ENCODE measurements around the gene THADA. TPM values are rescaled to one million over a fixed set of nuclear protein-coding genes. Genes with fewer than 3 reads are reported as not detected.

Gene THADA
- total RNA-seq, 1 experiment from 2014 or later: 20.1 TPM

DNA sequence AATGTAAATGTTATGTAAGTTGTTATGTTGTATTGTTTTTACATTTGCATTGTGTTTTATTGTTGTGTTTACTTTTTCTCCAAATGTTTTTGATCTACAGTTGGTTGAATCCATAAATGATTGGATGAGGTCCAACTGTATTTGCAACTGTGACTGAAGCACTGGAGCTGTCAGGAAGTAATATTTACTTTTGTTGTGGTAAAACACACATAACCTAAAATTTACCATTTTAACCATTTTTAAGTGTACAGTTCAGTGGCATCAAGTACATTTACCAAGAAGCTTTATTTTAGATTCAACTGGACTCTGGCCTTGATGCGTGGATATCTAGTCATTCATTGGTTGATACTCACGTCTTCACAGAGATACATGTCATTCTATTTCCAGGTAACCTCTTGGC is 181.8 kb downstream of the THADA start:
- Mint-ChIP-seq H3K4me3 (no peak overlapping the region), H3K36me3 (ENCODE audit: insufficient read depth in 1 of 3, low read depth in 3 of 3) (no peaks in the 10 kb centered on the region)
- WGBS (ENCODE audit: extremely low coverage, insufficient read length, low lambda C conversion rate): no CpG with 5 or more reads among the region's 2 CpGs

More for the DNA sequence above, 181.8 kb downstream of the THADA start:
- Histone ChIP-seq H3K9me3 (ENCODE audit: control insufficient read depth, low read depth, low read length) (no peaks in the 10 kb centered on the region), H4K5ac (ENCODE audit: insufficient read length, low read depth, low read length) (no peak overlapping the region), H3K14ac (ENCODE audit: insufficient read depth, low read length) (no peak overlapping the region), H3K79me2 (ENCODE audit: insufficient read depth, low read length) (no peaks in the 10 kb centered on the region), H3K27ac (ENCODE audit: insufficient read length, low read depth, low read length) (no peak overlapping the region), H3K23ac (ENCODE audit: insufficient read length, low read depth, low read length) (no peak overlapping the region), H3K79me1 (ENCODE audit: insufficient read depth, low read depth, low read length, poor library complexity, severe bottlenecking) (no peaks in the 10 kb centered on the region), H4K20me1 (ENCODE audit: control insufficient read depth, insufficient read depth, insufficient read length) (no peaks in the 10 kb centered on the region), H2BK5ac (ENCODE audit: insufficient read length, low read length) (no peak overlapping the region), H3K27me3 (ENCODE audit: insufficient read depth, low read length) (no peaks in the 10 kb centered on the region), H2BK12ac (ENCODE audit: insufficient read length, low read depth, low read length) (no peak overlapping the region), H3T11ph (ENCODE audit: low read length) (no peak overlapping the region), H2BK120ac (ENCODE audit: low read depth, low read length, poor library complexity, severe bottlenecking) (no peak overlapping the region), H3K4ac (ENCODE audit: low read depth, low read length) (no peak overlapping the region), H3K9ac (ENCODE audit: extremely low read depth, insufficient read length, low read length) (no peak overlapping the region), H3K23me2 (ENCODE audit: insufficient read length, low read depth, low read length, poor library complexity, severe bottlenecking) (no peaks in the 10 kb centered on the region), H3K4me2 (ENCODE audit: insufficient read depth, insufficient read length, low read length) (no peak overlapping the region), H3K18ac (ENCODE audit: insufficient read length, low read depth, low read length) (no peak overlapping the region), H3K56ac (ENCODE audit: insufficient read length, low read depth, low read length) (no peak overlapping the region), H2BK15ac (ENCODE audit: low read depth, low read length) (no peak overlapping the region), H4K91ac (ENCODE audit: insufficient read length, low read depth, low read length) (no peak overlapping the region), H2BK20ac (ENCODE audit: low read depth, low read length, poor library complexity, severe bottlenecking) (no peak overlapping the region), H4K8ac (replicated peaks; ENCODE audit: insufficient read length, low read depth, low read length) (no peak overlapping the region), H2AFZ (ENCODE audit: low read length) (no peak overlapping the region), H2AK5ac (ENCODE audit: insufficient read length, low read length) (no peak overlapping the region), H3K4me1 (ENCODE audit: insufficient read depth, low read length) (0 out of 2 replicates have a peak, but pooled peaks cover 2% of the 10 kb centered on the region)
- H3K4me1 Mint-ChIP-seq: no peaks in the 10 kb centered on the region
- no peaks in the 10 kb centered on the region for H3K9me3 Mint-ChIP-seq
- TF ChIP-seq, protein P1, sequence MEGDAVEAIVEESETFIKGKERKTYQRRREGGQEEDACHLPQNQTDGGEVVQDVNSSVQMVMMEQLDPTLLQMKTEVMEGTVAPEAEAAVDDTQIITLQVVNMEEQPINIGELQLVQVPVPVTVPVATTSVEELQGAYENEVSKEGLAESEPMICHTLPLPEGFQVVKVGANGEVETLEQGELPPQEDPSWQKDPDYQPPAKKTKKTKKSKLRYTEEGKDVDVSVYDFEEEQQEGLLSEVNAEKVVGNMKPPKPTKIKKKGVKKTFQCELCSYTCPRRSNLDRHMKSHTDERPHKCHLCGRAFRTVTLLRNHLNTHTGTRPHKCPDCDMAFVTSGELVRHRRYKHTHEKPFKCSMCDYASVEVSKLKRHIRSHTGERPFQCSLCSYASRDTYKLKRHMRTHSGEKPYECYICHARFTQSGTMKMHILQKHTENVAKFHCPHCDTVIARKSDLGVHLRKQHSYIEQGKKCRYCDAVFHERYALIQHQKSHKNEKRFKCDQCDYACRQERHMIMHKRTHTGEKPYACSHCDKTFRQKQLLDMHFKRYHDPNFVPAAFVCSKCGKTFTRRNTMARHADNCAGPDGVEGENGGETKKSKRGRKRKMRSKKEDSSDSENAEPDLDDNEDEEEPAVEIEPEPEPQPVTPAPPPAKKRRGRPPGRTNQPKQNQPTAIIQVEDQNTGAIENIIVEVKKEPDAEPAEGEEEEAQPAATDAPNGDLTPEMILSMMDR (conservative IDR thresholded peaks at IDR 0.05): no peak
- H3K27me3 Mint-ChIP-seq (ENCODE audit: low read depth): no peaks in the 10 kb centered on the region
- no peak overlapping the region for H3K27ac Mint-ChIP-seq
- no peak for DNase-seq

Data from H9 (cell line).